ENCODE results near the gene NEAT1.

Gene NEAT1

GRCh38 chr11:65399249-65399648 is 23.3 kb upstream of the NEAT1 start:
- H3K27me3 ChIP-seq (ENCODE audit: insufficient read depth, low read length) = no peaks in the 10 kb centered on the region
- no peak overlapping the region for H3K27ac ChIP-seq (ENCODE audit: low read depth, low read length)
- no peak overlapping the region for H2AFZ ChIP-seq (ENCODE audit: low read length, unreplicated experiment)
- H3K36me3 ChIP-seq (ENCODE audit: insufficient read depth, low read length) = no peaks in the 10 kb centered on the region; the same call in 1 of the 2 replicates
- no peaks in the 10 kb centered on the region for H3K4me1 ChIP-seq (ENCODE audit: control insufficient read depth, insufficient read depth, low read length, unreplicated experiment)
- no peak overlapping the region for H3K4me3 ChIP-seq (ENCODE audit: low read depth, low read length)
- peaks cover 2% of the 10 kb centered on the region for H3K79me2 ChIP-seq (ENCODE audit: control insufficient read depth, insufficient read depth, low read length, unreplicated experiment)

- Histone ChIP-seq H3K27me3 (ENCODE audit: insufficient read depth, low read length) (no peaks in the 10 kb centered on the region), H2AFZ (ENCODE audit: low read length, unreplicated experiment) (no peak overlapping the region), H3K79me2 (ENCODE audit: control insufficient read depth, insufficient read depth, low read length, unreplicated experiment) (peaks cover 2% of the 10 kb centered on the region), H3K4me3 (ENCODE audit: low read depth, low read length) (no peak overlapping the region), H3K27ac (ENCODE audit: low read depth, low read length) (no peak overlapping the region), H3K36me3 (ENCODE audit: insufficient read depth, low read length) (peaks cover 4% of the 10 kb centered on the region), H3K4me1 (ENCODE audit: control insufficient read depth, insufficient read depth, low read length, unreplicated experiment) (no peaks in the 10 kb centered on the region)
These were observed 22.8 kb upstream of the NEAT1 start for GRCh38 chr11:65399845-65400244.

GRCh38 chr11:65400307-65401072 is 22.1 kb upstream of the NEAT1 start:
- H3K4me3 ChIP-seq (ENCODE audit: low read depth, low read length) = no peak overlapping the region
- no peak overlapping the region for H2AFZ ChIP-seq (ENCODE audit: low read length, unreplicated experiment)
- no peak overlapping the region for H3K27ac ChIP-seq (ENCODE audit: low read depth, low read length)
- H3K4me1 ChIP-seq (ENCODE audit: control insufficient read depth, insufficient read depth, low read length, unreplicated experiment) = no peaks in the 10 kb centered on the region
- H3K36me3 ChIP-seq (ENCODE audit: insufficient read depth, low read length) = peaks cover 7% of the 10 kb centered on the region
- H3K79me2 ChIP-seq (ENCODE audit: control insufficient read depth, insufficient read depth, low read length, unreplicated experiment) = peaks cover 2% of the 10 kb centered on the region
- no peaks in the 10 kb centered on the region for H3K27me3 ChIP-seq (ENCODE audit: insufficient read depth, low read length)

- Histone ChIP-seq H3K79me2 (ENCODE audit: control insufficient read depth, insufficient read depth, low read length, unreplicated experiment) (no peaks in the 10 kb centered on the region), H3K27me3 (ENCODE audit: insufficient read depth, low read length) (no peaks in the 10 kb centered on the region), H2AFZ (ENCODE audit: low read length, unreplicated experiment) (no peak overlapping the region), H3K4me3 (ENCODE audit: low read depth, low read length) (no peak overlapping the region), H3K4me1 (ENCODE audit: control insufficient read depth, insufficient read depth, low read length, unreplicated experiment) (no peaks in the 10 kb centered on the region), H3K27ac (ENCODE audit: low read depth, low read length) (no peak overlapping the region), H3K36me3 (ENCODE audit: insufficient read depth, low read length) (peaks cover 7% of the 10 kb centered on the region)
These were observed 21.4 kb upstream of the NEAT1 start for GRCh38 chr11:65401073-65401802.

- H3K4me1 ChIP-seq (ENCODE audit: control insufficient read depth, insufficient read depth, low read length, unreplicated experiment) = no peaks in the 10 kb centered on the region
- H3K36me3 ChIP-seq (ENCODE audit: insufficient read depth, low read length) = peaks cover 7% of the 10 kb centered on the region
- no peak overlapping the region for H2AFZ ChIP-seq (ENCODE audit: low read length, unreplicated experiment)
- H3K27me3 ChIP-seq (ENCODE audit: insufficient read depth, low read length) = no peaks in the 10 kb centered on the region
- H3K4me3 ChIP-seq (ENCODE audit: low read depth, low read length) = no peak overlapping the region
- H3K27ac ChIP-seq (ENCODE audit: low read depth, low read length) = no peak overlapping the region
- no peaks in the 10 kb centered on the region for H3K79me2 ChIP-seq (ENCODE audit: control insufficient read depth, insufficient read depth, low read length, unreplicated experiment)
These were observed 20.8 kb upstream of the NEAT1 start for GRCh38 chr11:65401803-65402248.

GRCh38 chr11:65402790-65403189 is 19.8 kb upstream of the NEAT1 start:
- no peak overlapping the region for H2AFZ ChIP-seq (ENCODE audit: low read length, unreplicated experiment)
- no peak overlapping the region for H3K27ac ChIP-seq (ENCODE audit: low read depth, low read length)
- peaks cover 7% of the 10 kb centered on the region for H3K36me3 ChIP-seq (ENCODE audit: insufficient read depth, low read length)
- no peaks in the 10 kb centered on the region for H3K79me2 ChIP-seq (ENCODE audit: control insufficient read depth, insufficient read depth, low read length, unreplicated experiment)
- H3K4me3 ChIP-seq (ENCODE audit: low read depth, low read length) = no peak overlapping the region
- no peaks in the 10 kb centered on the region for H3K27me3 ChIP-seq (ENCODE audit: insufficient read depth, low read length)
- H3K4me1 ChIP-seq (ENCODE audit: control insufficient read depth, insufficient read depth, low read length, unreplicated experiment) = no peaks in the 10 kb centered on the region

- Histone ChIP-seq H3K36me3 (ENCODE audit: insufficient read depth, low read length) (peaks cover 8% of the 10 kb centered on the region), H3K27me3 (ENCODE audit: insufficient read depth, low read length) (no peaks in the 10 kb centered on the region), H3K4me1 (ENCODE audit: control insufficient read depth, insufficient read depth, low read length, unreplicated experiment) (no peaks in the 10 kb centered on the region), H3K79me2 (ENCODE audit: control insufficient read depth, insufficient read depth, low read length, unreplicated experiment) (no peaks in the 10 kb centered on the region), H3K27ac (ENCODE audit: low read depth, low read length) (no peak overlapping the region), H2AFZ (ENCODE audit: low read length, unreplicated experiment) (no peak overlapping the region), H3K4me3 (ENCODE audit: low read depth, low read length) (no peak overlapping the region)
These were observed 18.9 kb upstream of the NEAT1 start for GRCh38 chr11:65403607-65404121.

GRCh38 chr11:65404210-65404609 is 18.4 kb upstream of the NEAT1 start:
- Histone ChIP-seq H3K36me3 (ENCODE audit: insufficient read depth, low read length) (peaks cover 11% of the 10 kb centered on the region), H3K4me3 (ENCODE audit: low read depth, low read length) (no peak overlapping the region), H3K27ac (ENCODE audit: low read depth, low read length) (no peak overlapping the region), H3K79me2 (ENCODE audit: control insufficient read depth, insufficient read depth, low read length, unreplicated experiment) (no peaks in the 10 kb centered on the region), H2AFZ (ENCODE audit: low read length, unreplicated experiment) (no peak overlapping the region), H3K27me3 (ENCODE audit: insufficient read depth, low read length) (no peaks in the 10 kb centered on the region), H3K4me1 (ENCODE audit: control insufficient read depth, insufficient read depth, low read length, unreplicated experiment) (no peaks in the 10 kb centered on the region)

- peaks cover 14% of the 10 kb centered on the region for H3K36me3 ChIP-seq (ENCODE audit: insufficient read depth, low read length)
These were observed 17.8 kb upstream of the NEAT1 start for GRCh38 chr11:65404638-65405339.

GRCh38 chr11:65410936-65411680 is 11.5 kb upstream of the NEAT1 start:
- Histone ChIP-seq H3K27ac (ENCODE audit: low read depth, low read length) (no peak overlapping the region), H3K36me3 (ENCODE audit: insufficient read depth, low read length) (0 out of 2 replicates have a peak, but pooled peaks cover 7% of the 10 kb centered on the region), H3K79me2 (ENCODE audit: control insufficient read depth, insufficient read depth, low read length, unreplicated experiment) (no peaks in the 10 kb centered on the region), H3K27me3 (ENCODE audit: insufficient read depth, low read length) (no peaks in the 10 kb centered on the region), H3K4me3 (ENCODE audit: low read depth, low read length) (no peak overlapping the region), H2AFZ (ENCODE audit: low read length, unreplicated experiment) (no peak overlapping the region), H3K4me1 (ENCODE audit: control insufficient read depth, insufficient read depth, low read length, unreplicated experiment) (no peaks in the 10 kb centered on the region)

More at GRCh38 chr11:65404638-65405339, 17.8 kb upstream of the NEAT1 start:
- Histone ChIP-seq H3K27ac (ENCODE audit: low read depth, low read length) (no peak overlapping the region), H3K4me1 (ENCODE audit: control insufficient read depth, insufficient read depth, low read length, unreplicated experiment) (no peaks in the 10 kb centered on the region), H3K27me3 (ENCODE audit: insufficient read depth, low read length) (no peaks in the 10 kb centered on the region), H3K4me3 (ENCODE audit: low read depth, low read length) (no peak overlapping the region), H3K79me2 (ENCODE audit: control insufficient read depth, insufficient read depth, low read length, unreplicated experiment) (no peaks in the 10 kb centered on the region), H2AFZ (ENCODE audit: low read length, unreplicated experiment) (no peak overlapping the region)
